CD4-positive, alpha-beta T cell (primary cell): ENCODE measurements around the gene GPR107. TPM values are rescaled to one million over a fixed set of nuclear protein-coding genes. Genes with fewer than 3 reads are reported as not detected.

ENCODE experiments used
- ATAC-seq: fragments of 200-7000 bp; cut with Tn5 transposase; one replicate; pipeline ENCODE4 v1.10.0; 2022; ENCODE audit warnings: mild to moderate bottlenecking; ENCODE audit not compliant: poor library complexity
- CTCF ChIA-PET: fragments of 350-600 bp; sonication (Branson Sonifier 250); formaldehyde crosslinking; loops from one replicate; lab custom pipeline; 2021; ENCODE audit warnings: antibody characterized with exemption, inconsistent platforms; lab: Charles Lee
- POLR2A ChIA-PET: fragments of 350-600 bp; sonication (Branson Sonifier 250); formaldehyde crosslinking; loops from one replicate; lab custom pipeline; 2021; ENCODE audit warnings: antibody characterized with exemption, inconsistent platforms; lab: Charles Lee
- DNase-seq, 14 experiments: peaks; one replicate each; pipeline ENCODE4 v3.0.0-alpha.2; 2013 to 2020; ENCODE audit warnings: mixed read lengths in 2 of 14
- H3K27ac ChIP-seq, 2 donors: one replicate each; pipeline versions ENCODE4 v1.5.1 to v1.7.0; 2013; ENCODE audit warnings: low read length in 2 of 2, low read depth in 1 of 2, mild to moderate bottlenecking in 1 of 2
- H3K27me3 ChIP-seq, 2 experiments: 1 replicate in 1 of 2; 2 replicates in 1 of 2; pipeline versions ENCODE4 v1.6.1 to v1.7.0; 2013; ENCODE audit warnings: low read length in 2 of 2, control low read depth in 1 of 2, mild to moderate bottlenecking in 1 of 2, moderate library complexity in 1 of 2; ENCODE audit not compliant: insufficient read depth in 2 of 2, control insufficient read depth in 1 of 2
- H3K36me3 ChIP-seq: one replicate; pipeline ENCODE4 v1.6.1; 2013; ENCODE audit warnings: low read length, control low read depth; ENCODE audit not compliant: insufficient read depth
- H3K4me1 ChIP-seq: one replicate; pipeline ENCODE4 v1.6.1; 2013; ENCODE audit warnings: low read length, control low read depth; ENCODE audit not compliant: insufficient read depth
- H3K4me3 ChIP-seq: one replicate; pipeline ENCODE4 v1.5.1; 2013; ENCODE audit warnings: mild to moderate bottlenecking, low read length, moderate library complexity
- H3K9me3 ChIP-seq, 2 experiments: 1 replicate in 1 of 2; 2 replicates in 1 of 2; pipeline versions ENCODE4 v1.6.1 to v1.7.0; 2013; ENCODE audit warnings: low read length in 2 of 2, mild to moderate bottlenecking in 2 of 2, control low read depth in 1 of 2, moderate library complexity in 1 of 2; ENCODE audit not compliant: control insufficient read depth in 1 of 2, insufficient read depth in 1 of 2
- H3K27ac Mint-ChIP-seq: one replicate; pipeline ENCODE4 v1.8.0; 2020; ENCODE audit warnings: mixed read lengths
- H3K27me3 Mint-ChIP-seq: one replicate; pipeline ENCODE4 v1.8.0; 2021; ENCODE audit warnings: mixed read lengths
- H3K36me3 Mint-ChIP-seq: one replicate; pipeline ENCODE4 v1.8.0; 2021; ENCODE audit warnings: low read depth, mixed read lengths
- H3K4me1 Mint-ChIP-seq: one replicate; pipeline ENCODE4 v1.8.0; 2021; ENCODE audit warnings: low read depth, mixed read lengths
- H3K4me3 Mint-ChIP-seq: one replicate; pipeline ENCODE4 v1.8.0; 2020; ENCODE audit warnings: mild to moderate bottlenecking, mixed read lengths
- H3K9me3 Mint-ChIP-seq: one replicate; pipeline ENCODE4 v1.8.0; 2020; ENCODE audit warnings: mixed read lengths
- CTCF ChIP-seq: fragments of 200-600 bp; IDR thresholded peaks from one replicate; pipeline ENCODE4 v1.8.0; 2022; ENCODE audit warnings: antibody characterized with exemption, mild to moderate bottlenecking
- intact Hi-C, 2 experiments: fragments of 100-400 bp; cut with DNase I in 1 of 2; cut with micrococcal nuclease in 1 of 2; formaldehyde crosslinking; loops; one replicate each; pipeline versions ENCODE4 v1.15.1 to v1.9.0; 2023 to 2025; cut with DNase I, micrococcal nuclease
- total RNA-seq, 174 experiments: library from RNA in 2 of 174; stranded (reverse) in 2 of 174; gene quantifications; one replicate each; pipeline ENCODE4 v1.2.3 and lab custom pipeline; 2021 to 2026

GPR107 gene
- total RNA-seq, 2 experiments from 2014 or later, result 18.9 to 19.2 TPM

- intact Hi-C loops, result no loop called here
- ATAC-seq, result no peak
- Mint-ChIP-seq H3K4me1 (peaks cover 98% of the 10 kb centered on the region), H3K9me3 (no peaks in the 10 kb centered on the region), H3K27ac (peak overlapping the region; percentile 92), H3K27me3 (no peaks in the 10 kb centered on the region), H3K36me3 (peaks cover 63% of the 10 kb centered on the region), H3K4me3 (peak overlapping the region; percentile 32)
- H3K27me3 ChIP-seq, result no peaks in the 10 kb centered on the region
- TF ChIP-seq CTCF, result no peak
- CTCF ChIA-PET, result interaction anchor here (1.2 to 4.6 kb wide), 4 partner anchors 24 to 143 kb away, joined by 3 to 27 read pairs (median 4); no protein-coding TSS in a partner anchor
- peak in 1 of 14 experiments; percentile 9 for DNase-seq
- no peak overlapping the region for H3K4me3 ChIP-seq
- H3K9me3 ChIP-seq, result peaks cover 0 to 3% of the 10 kb centered on the region in 2 experiments
- H3K27ac ChIP-seq, result peak overlapping the region in 1 of 2 donors; percentile 78
- POLR2A ChIA-PET, result interaction anchor here (0.7 to 4.0 kb wide), 10 partner anchors 9 to 142 kb away, joined by 3 to 58 read pairs (median 4); partner anchors contain the start of gene FNBP1
- H3K4me1 ChIP-seq, result peaks cover 84% of the 10 kb centered on the region
- H3K36me3 ChIP-seq, result peaks cover 13% of the 10 kb centered on the region
These were observed 25.0 kb upstream of the GPR107 start for GRCh38 chr9:130028493-130029222.

- H3K4me3 Mint-ChIP-seq, result peak overlapping the region; percentile 32
- ChIA-PET POLR2A (interaction anchor here (0.8 to 4.0 kb wide), 8 partner anchors 11 to 143 kb away, joined by 3 to 58 read pairs (median 4); partner anchors contain the start of genes FNBP1 and GPR107), CTCF (interaction anchor here (0.7 to 4.6 kb wide), 5 partner anchors 25 to 144 kb away, joined by 3 to 27 read pairs (median 4); no protein-coding TSS in a partner anchor)
- peak overlapping the region; percentile 3 for H3K4me3 ChIP-seq
- peaks cover 83% of the 10 kb centered on the region for H3K4me1 ChIP-seq
- no peaks in the 10 kb centered on the region for H3K27me3 Mint-ChIP-seq
- peak overlapping the region; percentile 12 to 78 for H3K27ac ChIP-seq
- no peak for TF ChIP-seq CTCF
- no peak for ATAC-seq
- H3K27me3 ChIP-seq, result no peaks in the 10 kb centered on the region
- intact Hi-C loops, result no loop called here
- H3K9me3 ChIP-seq, result peaks cover 0 to 3% of the 10 kb centered on the region in 2 experiments
- peaks cover 13% of the 10 kb centered on the region for H3K36me3 ChIP-seq
- H3K36me3 Mint-ChIP-seq, result peaks cover 58% of the 10 kb centered on the region
- H3K9me3 Mint-ChIP-seq, result no peaks in the 10 kb centered on the region
- peak overlapping the region; percentile 92 for H3K27ac Mint-ChIP-seq
- DNase-seq, result peak in 1 of 14 experiments; percentile 46
- peaks cover 93% of the 10 kb centered on the region for H3K4me1 Mint-ChIP-seq
These were observed 24.3 kb upstream of the GPR107 start for GRCh38 chr9:130029223-130029973.

- ChIA-PET POLR2A (interaction anchor here (0.7 to 4.0 kb wide), 6 partner anchors 10 to 144 kb away, joined by 3 to 58 read pairs (median 6); partner anchors contain the start of genes FNBP1 and GPR107), CTCF (interaction anchor here (0.8 to 4.6 kb wide), 14 partner anchors 8 to 145 kb away, joined by 3 to 27 read pairs (median 4); partner anchors contain the start of gene FNBP1)
- peak; percentile 22 for ATAC-seq
- Histone ChIP-seq H3K27ac (peak overlapping the region; percentile 67 to 78), H3K4me3 (no peak overlapping the region), H3K4me1 (peaks cover 86% of the 10 kb centered on the region), H3K9me3 (peaks cover 0 to 3% of the 10 kb centered on the region in 2 experiments), H3K36me3 (peaks cover 18% of the 10 kb centered on the region), H3K27me3 (no peaks in the 10 kb centered on the region)
- peak overlapping the region; percentile 92 for H3K27ac Mint-ChIP-seq
- no peak for TF ChIP-seq CTCF
- intact Hi-C loops, result loop anchor here in 1 of 2 experiments (2.0 to 5.0 kb wide), 4 partner anchors 20 to 144 kb away; no protein-coding TSS in a partner anchor
- no peaks in the 10 kb centered on the region for H3K9me3 Mint-ChIP-seq
- H3K36me3 Mint-ChIP-seq, result peaks cover 61% of the 10 kb centered on the region
- no peaks in the 10 kb centered on the region for H3K27me3 Mint-ChIP-seq
- peaks cover 93% of the 10 kb centered on the region for H3K4me1 Mint-ChIP-seq
- peak overlapping the region; percentile 85 for H3K4me3 Mint-ChIP-seq
- peak in 1 of 14 experiments; percentile 55 for DNase-seq
These were observed 23.0 kb upstream of the GPR107 start for GRCh38 chr9:130030651-130031127.
